Lower leg skin (tissue), 3 donors: Measurements from ENCODE around the gene KNSTRN.

Experiments
- CTCF ChIP-seq, 3 donors: fragments of 450-650 bp; IDR thresholded peaks; one replicate each; pipeline ENCODE4 v1.5.1; 2016; ENCODE audit warnings: antibody characterized with exemption in 3 of 3, mild to moderate bottlenecking in 3 of 3, moderate library complexity in 2 of 3
- POLR2A ChIP-seq, 2 donors: fragments of 450-650 bp; IDR thresholded peaks; one replicate each; pipeline ENCODE4 v1.6.1; 2016 to 2017; ENCODE audit warnings: antibody characterized with exemption in 2 of 2, mild to moderate bottlenecking in 1 of 2, moderate library complexity in 1 of 2

DNA sequence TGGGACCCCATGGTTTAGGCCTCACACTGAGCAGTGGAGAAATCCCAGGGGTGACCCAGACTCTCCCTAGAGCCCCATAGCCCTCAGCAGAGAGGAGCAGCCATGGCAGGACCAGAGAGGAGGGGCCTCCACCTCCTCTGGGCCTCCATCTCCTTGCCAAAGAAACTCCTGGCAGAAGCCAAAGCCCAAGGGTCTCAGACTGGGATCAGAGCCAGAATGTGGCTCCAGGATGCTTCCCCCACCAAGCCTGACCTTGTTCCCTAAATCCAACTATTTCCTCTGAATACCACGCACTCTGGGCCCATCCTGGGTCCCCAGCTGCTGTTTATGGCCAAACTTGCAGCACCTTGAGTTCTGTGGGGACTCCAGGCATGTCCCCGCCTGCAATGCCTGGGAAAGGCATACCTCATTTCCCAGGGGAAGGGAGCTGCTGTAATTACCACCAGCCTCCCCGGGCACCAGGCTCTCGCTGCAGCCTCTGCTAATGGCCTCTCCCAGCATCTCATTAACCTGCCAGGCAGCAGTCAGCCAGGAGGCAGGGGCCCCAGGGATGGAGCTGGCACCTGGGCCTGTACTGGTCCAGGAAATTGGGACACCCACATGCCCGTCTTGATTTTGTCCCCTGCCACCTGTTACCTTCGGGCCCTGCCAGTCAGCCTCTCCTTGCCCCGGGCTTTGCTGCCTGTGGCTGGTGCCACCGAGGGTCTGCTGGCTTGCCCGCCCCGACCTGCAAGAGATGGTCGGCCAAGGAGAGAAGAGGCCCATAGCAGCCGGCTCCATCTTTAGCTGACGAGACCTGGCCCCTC, 46.4 kb upstream of the KNSTRN start:
- TF ChIP-seq CTCF (IDR thresholded peaks at IDR 0.05) (no peak), POLR2A (IDR thresholded peaks at IDR 0.05) (no peak)
